Prostate gland (tissue), 2 donors: ENCODE measurements around the gene ZNF576.

ENCODE experiments used
- POLR2A ChIP-seq: fragments of 450-650 bp; IDR thresholded peaks from one replicate; pipeline ENCODE4 v1.6.1; 2016; ENCODE audit warnings: antibody characterized with exemption, mild to moderate bottlenecking
- POLR2AphosphoS5 ChIP-seq: sonication (generic); formaldehyde crosslinking; IDR thresholded peaks from one replicate; pipeline ENCODE4 v1.6.1; 2017; ENCODE audit warnings: antibody characterized with exemption
- TF ChIP-seq, protein P1 (sequence below), 4 experiments: fragments of 200-600 bp in 2 of 4; fragments of 450-650 bp in 2 of 4; sonication (generic) in 2 of 4; IDR thresholded peaks; 1 replicate in 3 of 4; 2 replicates in 1 of 4; pipeline ENCODE4 v1.5.1; 2016 to 2019; ENCODE audit warnings: antibody characterized with exemption in 4 of 4, mild to moderate bottlenecking in 2 of 4, moderate library complexity in 2 of 4

DNA sequence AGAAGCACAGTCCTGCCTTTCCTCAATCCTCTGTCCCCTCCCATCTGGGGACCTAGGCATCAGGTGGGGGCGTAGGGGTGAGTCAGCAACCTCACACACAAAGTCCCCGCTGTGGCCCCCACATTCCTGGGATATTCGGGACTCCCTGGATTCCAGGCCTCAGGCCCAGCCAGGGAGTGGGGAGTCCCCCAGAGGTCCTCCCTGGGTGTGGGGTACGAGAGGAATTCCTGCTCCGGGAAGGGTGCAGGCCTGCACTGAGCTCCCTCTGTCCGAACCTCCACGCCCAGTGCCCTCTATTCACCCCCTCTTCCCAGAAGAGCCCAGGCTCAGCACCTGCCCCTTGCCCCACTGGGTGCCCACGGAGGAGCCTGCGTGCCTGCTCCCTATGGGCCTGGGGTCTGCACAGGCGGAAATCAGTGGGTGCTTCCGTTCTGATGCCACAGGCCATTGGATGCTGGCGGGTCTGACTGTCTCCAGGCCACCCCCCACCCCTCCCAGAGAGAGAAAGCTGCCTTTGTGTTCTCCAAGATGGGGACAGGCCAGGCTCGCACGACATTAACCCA is 39.8 kb downstream of the ZNF576 start:
- TF ChIP-seq, protein P1, sequence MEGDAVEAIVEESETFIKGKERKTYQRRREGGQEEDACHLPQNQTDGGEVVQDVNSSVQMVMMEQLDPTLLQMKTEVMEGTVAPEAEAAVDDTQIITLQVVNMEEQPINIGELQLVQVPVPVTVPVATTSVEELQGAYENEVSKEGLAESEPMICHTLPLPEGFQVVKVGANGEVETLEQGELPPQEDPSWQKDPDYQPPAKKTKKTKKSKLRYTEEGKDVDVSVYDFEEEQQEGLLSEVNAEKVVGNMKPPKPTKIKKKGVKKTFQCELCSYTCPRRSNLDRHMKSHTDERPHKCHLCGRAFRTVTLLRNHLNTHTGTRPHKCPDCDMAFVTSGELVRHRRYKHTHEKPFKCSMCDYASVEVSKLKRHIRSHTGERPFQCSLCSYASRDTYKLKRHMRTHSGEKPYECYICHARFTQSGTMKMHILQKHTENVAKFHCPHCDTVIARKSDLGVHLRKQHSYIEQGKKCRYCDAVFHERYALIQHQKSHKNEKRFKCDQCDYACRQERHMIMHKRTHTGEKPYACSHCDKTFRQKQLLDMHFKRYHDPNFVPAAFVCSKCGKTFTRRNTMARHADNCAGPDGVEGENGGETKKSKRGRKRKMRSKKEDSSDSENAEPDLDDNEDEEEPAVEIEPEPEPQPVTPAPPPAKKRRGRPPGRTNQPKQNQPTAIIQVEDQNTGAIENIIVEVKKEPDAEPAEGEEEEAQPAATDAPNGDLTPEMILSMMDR (IDR thresholded peaks at IDR 0.05), result no peak
- no peak for TF ChIP-seq POLR2A
- no peak for TF ChIP-seq POLR2AphosphoS5
